GM18867 (cell line): Measurements from ENCODE around the gene CLIC6.

Experiments
- ATAC-seq: cut with Tn5 transposase; IDR thresholded peaks from one replicate; pipeline ENCODE4 v1.9.1; 2021; ENCODE audit warnings: mild to moderate bottlenecking, moderate library complexity; ENCODE audit not compliant: unreplicated experiment

Gene CLIC6

GRCh38 chr21:34668803-34669148, at the start of gene CLIC6:
Gene CLIC6, plus strand, starts transcription at chr21:34668994. Its CDS starts 395 bp downstream, at chr21:34669389.
- ATAC-seq: no peak

DNA sequence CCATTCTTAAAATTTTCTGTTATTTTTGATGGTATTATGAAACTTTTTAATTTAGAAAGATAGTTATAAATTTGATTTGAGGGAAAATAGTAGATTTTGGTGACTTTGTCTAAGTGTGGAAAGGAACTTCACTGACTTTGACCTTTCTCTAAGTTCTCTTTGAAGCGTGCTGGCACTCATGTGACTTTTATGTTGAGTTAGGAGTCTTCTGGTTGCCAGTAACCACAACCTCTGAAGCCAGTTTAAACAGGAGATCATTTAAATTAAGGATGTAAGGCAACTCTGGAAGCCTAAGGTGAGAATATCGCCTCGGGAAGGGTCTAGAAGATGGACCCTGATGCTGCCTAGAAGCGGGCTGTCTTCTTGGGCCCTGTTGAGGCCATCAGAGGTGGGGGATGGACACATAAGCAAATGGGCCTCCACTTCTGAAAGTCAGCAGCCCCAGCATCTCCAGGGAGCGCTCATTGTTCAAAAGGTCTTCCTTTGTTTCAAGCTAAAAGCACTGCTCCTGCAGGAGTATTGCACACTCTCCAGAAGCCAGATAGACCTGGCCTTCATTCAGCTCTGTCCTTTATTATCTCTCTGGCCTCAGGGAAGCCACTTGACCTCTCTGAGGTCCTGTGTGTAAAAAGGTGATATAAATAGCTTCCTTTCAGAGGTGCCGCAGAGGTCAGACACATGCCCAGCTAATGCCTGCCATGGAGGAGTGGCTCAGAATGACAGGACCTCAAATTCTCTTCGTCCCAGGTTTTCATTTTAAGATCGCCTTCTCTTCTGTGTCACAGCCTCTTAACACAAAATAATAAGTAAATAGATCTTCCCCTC, 48.7 kb upstream of the CLIC6 start:
- ATAC-seq: no peak

GRCh38 chr21:34621434-34622350, 47.1 kb upstream of the CLIC6 start:
- no peak for ATAC-seq

DNA sequence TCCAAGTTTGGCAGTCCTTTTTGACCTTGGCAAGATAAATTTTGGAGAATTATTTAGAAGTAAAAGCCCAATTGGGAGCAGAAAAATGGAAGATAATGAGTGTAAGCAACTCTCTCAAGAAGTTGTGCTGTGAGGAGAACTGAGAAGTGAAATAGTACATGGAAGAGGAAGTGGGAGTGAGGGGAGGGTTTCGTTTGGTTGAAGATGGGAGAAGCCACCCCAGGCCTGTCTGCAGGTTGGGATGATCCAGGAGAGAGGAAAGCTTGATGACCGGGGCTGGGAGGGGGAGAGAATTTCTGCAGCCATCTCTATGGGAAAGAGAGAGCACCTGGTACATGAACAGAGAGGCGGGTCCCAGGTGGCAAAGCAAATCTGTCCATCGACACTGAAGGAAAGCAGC, 45.3 kb upstream of the CLIC6 start:
- ATAC-seq: no peak

- ATAC-seq: no peak
These were observed 43.7 kb upstream of the CLIC6 start for GRCh38 chr21:34625030-34625593.

DNA sequence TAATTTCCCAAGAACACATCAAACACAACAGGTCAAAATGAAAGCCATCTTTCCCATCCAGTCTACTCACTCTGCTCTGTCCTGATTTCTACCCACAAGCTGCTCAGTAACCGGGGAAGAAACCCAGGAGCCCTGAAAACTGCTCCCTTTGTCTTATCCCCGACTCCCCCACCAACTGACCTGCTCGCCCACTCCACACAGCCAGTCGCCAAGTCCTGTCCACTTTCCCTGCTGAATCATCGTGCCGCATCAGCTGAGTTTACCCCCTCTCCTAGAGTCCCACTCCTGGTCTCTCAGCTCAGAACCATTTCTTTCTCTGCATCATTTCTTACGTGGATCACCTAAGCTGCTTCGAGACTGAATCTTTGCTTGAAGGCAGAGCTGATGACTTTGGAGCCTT, 42.7 kb upstream of the CLIC6 start:
- no peak for ATAC-seq

DNA sequence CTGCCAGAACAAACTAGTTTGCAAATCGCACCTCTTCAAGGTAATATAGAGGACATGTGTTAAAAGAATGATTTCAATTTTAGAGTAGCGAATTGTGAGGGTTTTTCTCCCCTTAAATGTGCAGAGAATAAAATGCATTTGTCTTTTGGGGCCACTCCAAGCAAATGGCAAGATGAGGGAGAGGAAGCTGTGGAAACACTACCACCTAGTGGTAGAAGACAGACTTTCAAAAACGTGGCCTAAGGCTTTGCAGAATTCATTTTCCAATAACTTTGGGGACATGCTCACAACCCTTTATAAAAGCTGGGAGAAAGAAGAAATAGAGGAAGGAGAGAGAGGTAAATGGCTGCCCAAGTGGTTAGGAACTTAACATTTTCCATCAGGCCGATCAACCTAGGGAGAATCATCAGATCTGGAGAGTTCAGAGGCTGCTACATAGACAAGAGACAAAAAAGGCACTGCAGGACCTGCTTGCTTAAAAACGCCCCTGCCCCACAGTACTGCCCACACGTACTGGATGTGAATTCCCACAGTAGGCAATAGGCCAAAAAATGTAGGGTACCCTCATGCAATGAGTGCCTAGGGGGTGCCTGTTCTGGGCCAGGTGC, 38.2 kb upstream of the CLIC6 start:
- ATAC-seq: no peak

- ATAC-seq: no peak
These were observed 36.3 kb upstream of the CLIC6 start for GRCh38 chr21:34632498-34632897.

GRCh38 chr21:34635307-34635706, 33.5 kb upstream of the CLIC6 start:
- ATAC-seq: no peak

GRCh38 chr21:34636961-34637360, 31.8 kb upstream of the CLIC6 start:
- ATAC-seq: no peak

GRCh38 chr21:34639250-34639649, 29.5 kb upstream of the CLIC6 start:
- ATAC-seq: no peak

- ATAC-seq: peak; percentile 51
These were observed 28.7 kb upstream of the CLIC6 start for GRCh38 chr21:34639882-34640788.

DNA sequence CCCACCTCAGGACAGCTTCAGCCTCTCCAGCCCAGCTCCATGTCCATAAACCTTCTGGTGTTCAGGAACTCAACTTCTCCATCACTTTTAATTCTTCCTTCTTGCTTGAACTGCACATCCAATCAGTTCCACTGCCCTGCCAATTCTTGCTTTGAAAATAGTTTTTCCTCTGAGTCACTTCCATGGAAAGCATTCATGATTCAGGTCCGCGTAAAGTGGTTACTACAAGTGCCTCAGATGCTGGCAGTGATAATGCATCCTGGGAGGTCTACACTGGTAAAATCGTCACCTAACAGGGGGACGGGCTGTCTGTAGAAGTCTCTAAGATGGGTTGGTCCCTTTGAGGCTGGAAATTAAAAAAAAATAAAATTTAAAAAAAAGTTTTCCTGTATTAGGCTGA, 27.9 kb upstream of the CLIC6 start:
- ATAC-seq: no peak

DNA sequence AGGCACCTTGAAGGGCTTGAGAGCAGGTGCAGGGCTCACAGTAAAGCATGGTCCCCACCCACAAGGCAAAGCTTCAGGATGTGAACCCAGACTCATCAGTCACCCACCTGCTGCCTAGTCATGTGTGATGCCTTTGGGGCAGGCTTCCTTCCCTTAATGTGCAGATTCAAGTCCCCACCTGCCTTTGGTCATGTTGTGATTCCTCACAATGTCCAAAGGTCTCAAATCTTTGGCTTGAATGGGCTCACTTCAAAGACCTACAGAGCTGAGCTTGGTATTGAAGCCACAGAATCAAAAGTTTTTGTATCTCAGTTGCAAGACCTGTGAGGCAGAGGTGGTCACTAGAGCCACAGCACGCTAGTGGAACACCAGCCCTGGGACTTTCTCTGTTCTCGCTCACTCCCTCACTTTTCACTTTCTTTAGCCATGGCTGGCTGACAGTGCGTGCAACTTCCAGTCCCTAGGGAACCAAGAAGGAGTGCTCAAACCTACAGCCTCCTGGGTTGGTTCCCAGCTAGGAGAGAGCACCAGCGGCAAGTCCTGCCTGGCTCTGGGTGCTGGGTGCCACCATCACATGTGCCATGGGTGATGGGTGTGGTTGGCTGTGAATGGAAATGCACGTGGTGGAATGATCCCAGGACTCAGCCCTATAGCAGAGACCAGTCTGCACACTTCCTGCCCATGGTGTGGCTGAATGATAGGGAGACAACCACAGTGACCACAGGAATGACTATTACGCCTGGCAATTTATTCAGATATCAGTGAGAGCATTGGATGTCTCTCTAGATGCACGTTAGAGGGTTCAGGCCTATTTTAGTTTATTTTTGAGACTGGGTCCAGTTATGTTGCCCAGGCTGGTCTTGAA, 26.4 kb upstream of the CLIC6 start:
- ATAC-seq: peak; percentile 38

GRCh38 chr21:34644825-34645224, 24.0 kb upstream of the CLIC6 start:
- ATAC-seq: no peak

- ATAC-seq: no peak
These were observed 21.2 kb upstream of the CLIC6 start for GRCh38 chr21:34647555-34647954.

- no peak for ATAC-seq
These were observed 20.0 kb upstream of the CLIC6 start for GRCh38 chr21:34648739-34649297.

DNA sequence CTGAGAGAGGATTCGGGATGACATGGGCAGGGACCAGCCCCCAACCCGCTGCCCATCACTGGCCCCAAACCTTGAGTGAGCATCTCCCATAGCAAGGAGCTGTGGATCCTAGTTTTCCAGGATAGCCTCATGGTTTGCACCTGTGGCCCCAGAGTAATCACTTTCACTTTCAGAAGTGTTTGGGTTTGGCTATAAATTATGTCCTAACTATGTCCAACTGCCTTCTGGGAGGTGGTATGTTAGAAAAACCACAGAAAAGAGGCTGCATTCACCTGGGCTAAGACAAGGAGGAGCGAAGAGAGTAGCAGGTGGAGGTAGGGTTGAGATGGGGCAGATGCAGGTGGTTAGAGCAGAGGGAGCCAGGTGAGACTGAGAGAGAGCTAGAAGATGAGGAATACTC, 19.4 kb upstream of the CLIC6 start:
- no peak for ATAC-seq

DNA sequence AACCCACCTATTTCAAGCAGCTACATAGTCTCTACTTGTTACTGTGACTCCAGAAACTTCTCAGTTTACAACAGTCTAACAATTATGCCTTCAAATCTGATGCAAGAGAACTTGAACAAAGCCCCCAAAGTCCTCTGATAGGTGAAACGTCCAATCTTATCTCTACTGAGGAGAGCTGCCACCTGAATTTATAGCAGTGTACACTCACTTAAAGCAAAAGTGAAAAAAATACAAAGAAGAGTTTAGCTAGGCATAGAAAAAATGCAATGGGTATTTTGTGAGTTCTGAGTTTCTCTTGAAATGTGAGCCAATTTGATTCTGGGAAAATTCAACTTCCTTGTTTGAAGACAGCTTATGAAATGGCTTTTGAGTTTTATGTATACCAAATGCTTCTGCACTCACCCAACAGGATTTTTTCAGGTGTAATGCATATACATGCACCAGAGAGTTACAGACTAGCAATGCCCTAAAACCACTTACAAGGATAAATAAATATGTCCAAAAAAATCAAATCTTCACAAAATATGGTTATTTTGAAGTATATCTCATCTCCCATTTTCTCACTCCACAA, 17.8 kb upstream of the CLIC6 start:
- ATAC-seq: no peak
